H1 (cell line): ENCODE data around the gene ABCC10. TPM values are rescaled to one million over a fixed set of nuclear protein-coding genes. Genes with fewer than 3 reads are reported as not detected.

ENCODE experiments used
- CHD2 ChIP-seq: IDR thresholded peaks from 2 replicates; pipeline ENCODE4 v1.6.1; 2012; ENCODE audit warnings: low read length, improper control_type of control experiment
- CHD7 ChIP-seq: fragments of 300-600 bp; sonication (generic); IDR thresholded peaks from 2 replicates; pipeline ENCODE4 v1.7.1; 2012; ENCODE audit warnings: low read length, moderate library complexity, mild to moderate bottlenecking, inconsistent platforms; ENCODE audit not compliant: insufficient replicate concordance
- CTBP2 ChIP-seq: IDR thresholded peaks from 2 replicates; pipeline ENCODE4 v1.7.0; 2011; ENCODE audit warnings: borderline replicate concordance, mild to moderate bottlenecking, moderate library complexity, mixed read lengths, low read length; ENCODE audit not compliant: insufficient read depth, insufficient read length
- GABPA ChIP-seq: IDR thresholded peaks from 2 replicates; pipeline ENCODE4 v1.6.1; 2011; ENCODE audit warnings: mild to moderate bottlenecking, low read length, moderate library complexity, borderline replicate concordance; ENCODE audit not compliant: insufficient read depth
- KDM5A ChIP-seq: fragments of 200-600 bp; IDR thresholded peaks from 2 replicates; pipeline ENCODE4 v1.7.1; 2012; ENCODE audit warnings: mild to moderate bottlenecking, low read length, inconsistent platforms, mixed read lengths
- RFX5 ChIP-seq: IDR thresholded peaks from 2 replicates; pipeline ENCODE4 v1.6.1; 2011; ENCODE audit warnings: low read depth, low read length, improper control_type of control experiment, borderline replicate concordance
- SIX5 ChIP-seq: IDR thresholded peaks from 2 replicates; pipeline ENCODE4 v1.6.1; 2011; ENCODE audit warnings: mild to moderate bottlenecking, low read depth, low read length
- TAF7 ChIP-seq: optimal IDR thresholded peaks from 2 replicates; pipeline ENCODE3; 2011; ENCODE audit warnings: low read depth, mild to moderate bottlenecking, inconsistent platforms, low read length, moderate library complexity, borderline replicate concordance
- polyA plus RNA-seq, 7 experiments: library from polyadenylated mRNA; depleted of rRNA in 3 of 7; stranded (reverse) in 5 of 7; unstranded in 2 of 7; fragments of >200 nt in 5 of 7; fragments of 200-250 nt in 2 of 7; gene quantifications; 1 replicate in 5 of 7; 2 replicates in 1 of 7; 4 replicates in 1 of 7; pipeline versions ENCODE4 v1.2.1 to v1.2.3, GENCODE V29; 2011 to 2013; ENCODE audit warnings: missing spikeins in 2 of 7, mixed read lengths in 2 of 7
- total RNA-seq: library from RNA; stranded (reverse); fragmentation: NEBNext Ultra II Directional; extraction: Animal tissue kit (Norgen Biotek cat#: 25700); gene quantifications from 2 replicates; pipeline ENCODE4 v1.2.1, GENCODE V29; 2021

The ABCC10 gene
- total and polyA plus RNA-seq, 2 of the 8 experiments (the other 6 are each of a cell fraction or from before 2014, with no cell fraction given): 15.5 to 24.6 TPM

GRCh38 chr6:43452896-43453295 is 25.6 kb downstream of the ABCC10 start (continued):
- no peak for TF ChIP-seq CHD7
- TF ChIP-seq CTBP2: no peak
- no peak for TF ChIP-seq TAF7
- TF ChIP-seq GABPA: no peak
- no peak for TF ChIP-seq KDM5A
- TF ChIP-seq SIX5: no peak
- TF ChIP-seq CHD2: no peak
- TF ChIP-seq RFX5: no peak
